Non-pigmented ciliary epithelial cell (primary cell): ENCODE measurements around the gene DDC.
"Not testable (repeated sequence)": the region's sequence is repeated elsewhere in the genome, so short reads cannot be mapped to it uniquely, and the experiment has no call there.

ENCODE experiments used
- DNase-seq: peaks from one replicate; pipeline ENCODE4 v3.0.0-alpha.2; 2010; ENCODE audit warnings: low read depth

Gene DDC

DNA sequence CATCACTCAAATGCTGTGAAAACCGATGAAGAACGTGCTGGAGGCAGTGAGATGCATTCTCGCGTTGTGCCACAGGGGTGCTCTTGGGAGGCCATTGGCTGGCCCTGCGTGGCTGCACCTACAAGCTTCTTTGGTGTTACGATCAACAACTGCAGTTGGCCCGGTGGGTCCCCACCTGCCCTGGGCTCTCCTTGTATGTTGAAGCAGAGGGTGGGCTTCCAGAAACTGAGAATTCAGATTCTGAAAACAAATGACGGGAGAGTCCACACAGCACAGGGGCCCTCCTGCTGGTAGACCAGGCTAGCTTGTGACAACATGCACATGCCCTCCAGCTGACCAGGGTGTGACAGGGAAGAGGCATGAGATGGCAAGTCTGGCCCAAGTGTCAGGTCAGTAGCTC is 23.7 kb upstream of the DDC start:
- DNase-seq, result no peak

DNA sequence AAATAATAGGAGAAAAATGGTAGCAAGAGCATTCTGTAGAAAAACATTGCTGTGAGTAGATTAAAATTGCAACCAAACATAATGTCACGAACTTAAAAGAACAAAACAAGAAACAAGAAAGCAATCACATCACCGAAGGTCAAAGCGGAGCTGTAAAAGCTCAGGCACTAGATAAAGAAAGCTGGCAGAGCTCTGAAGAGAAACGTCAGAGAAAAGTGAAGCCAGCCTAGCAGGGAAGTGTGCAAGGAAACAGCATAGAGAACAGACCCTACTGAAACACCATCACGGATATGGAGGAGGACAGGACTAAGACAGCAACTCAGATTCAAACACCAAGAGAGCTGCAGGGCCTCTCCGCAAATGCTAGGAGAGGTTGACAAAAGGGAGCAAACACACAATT is 22.5 kb upstream of the DDC start:
- no peak for DNase-seq

DNA sequence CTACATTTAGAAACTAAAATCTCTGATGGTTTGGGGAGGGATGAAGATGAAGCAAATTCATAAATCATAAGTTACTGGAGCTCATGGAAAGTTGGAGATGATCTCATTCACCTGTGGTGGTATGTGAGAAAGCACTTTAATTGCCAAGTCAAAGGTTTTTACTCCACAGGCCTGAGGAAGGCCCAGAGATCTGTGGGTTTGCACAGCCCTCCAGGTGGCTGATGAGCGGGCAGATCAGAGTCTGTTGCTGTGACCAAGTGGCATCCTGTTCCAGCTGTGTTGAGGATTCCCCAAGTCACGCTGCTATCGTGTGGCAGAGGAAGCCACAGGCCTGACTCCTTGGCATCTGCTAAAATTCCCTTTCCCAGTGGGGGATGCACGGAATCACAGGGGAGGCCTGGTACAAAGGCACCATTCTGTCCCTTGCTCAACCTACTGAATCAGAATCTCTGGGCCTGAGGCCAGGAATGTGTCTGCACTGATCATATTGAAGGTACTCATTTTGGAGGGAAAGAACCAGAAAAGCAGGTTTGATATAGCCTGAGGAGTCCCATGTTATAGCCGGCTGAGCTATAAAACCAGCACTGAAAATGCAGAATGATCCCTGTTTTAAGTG is 19.7 kb upstream of the DDC start:
- DNase-seq, result no peak

DNA sequence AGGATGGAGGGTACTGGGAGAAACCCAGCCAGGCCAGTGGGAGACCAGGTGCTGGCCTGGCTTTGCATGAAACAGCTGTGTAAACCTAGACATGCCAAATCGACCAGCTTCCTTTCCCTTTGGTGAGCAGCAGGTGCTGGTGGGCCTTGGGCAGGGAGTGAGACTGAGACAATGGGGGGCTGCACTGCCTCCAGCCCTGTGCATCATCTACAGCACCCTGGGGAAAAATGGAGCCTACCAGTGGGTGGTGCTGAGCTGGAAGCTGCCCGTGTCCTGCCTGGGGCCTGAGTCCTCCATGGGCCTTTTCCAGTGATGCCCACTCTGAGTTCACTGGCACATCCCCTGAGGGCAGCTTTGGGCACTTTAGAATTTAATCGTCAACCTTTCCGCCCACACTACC is 19.2 kb upstream of the DDC start:
- DNase-seq, result no peak

DNA sequence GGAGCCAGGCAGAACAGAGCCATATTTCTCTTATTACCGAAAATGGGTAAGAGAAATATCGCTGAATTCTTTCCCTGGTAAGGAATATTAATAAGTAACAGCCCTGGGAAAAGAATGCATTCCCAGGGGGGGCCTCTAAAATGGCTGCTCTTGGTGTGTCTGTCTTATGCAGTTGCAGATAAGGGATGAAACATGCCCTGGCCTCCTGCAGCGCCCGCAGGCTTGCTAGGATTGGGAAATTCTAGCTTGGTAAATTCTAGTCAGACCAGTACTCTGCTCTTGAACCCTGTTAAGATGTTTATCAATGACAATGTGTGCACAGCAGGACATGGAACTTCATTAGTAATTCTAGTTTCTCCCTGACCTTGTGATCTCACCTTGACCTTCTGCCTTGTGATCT is 18.1 kb upstream of the DDC start:
- not testable (repeated sequence) for DNase-seq

DNA sequence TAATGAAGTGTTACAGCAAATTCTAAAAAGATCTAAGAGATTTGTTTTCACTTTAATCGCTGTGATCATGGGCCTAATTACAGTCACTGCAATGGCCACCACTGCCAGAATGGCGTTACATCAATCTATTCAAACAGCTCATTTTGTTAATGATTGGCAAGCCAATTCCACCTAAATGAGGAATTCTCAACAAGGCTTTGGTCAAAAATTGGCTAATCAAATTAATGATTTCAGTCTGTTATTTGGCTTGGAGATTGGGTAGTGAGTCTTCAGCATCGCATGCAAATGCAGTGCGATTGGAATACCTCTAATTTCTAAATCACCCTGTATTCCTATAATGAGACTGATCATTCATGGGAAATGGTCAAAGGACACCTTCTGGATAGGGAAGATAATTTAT is 17.1 kb upstream of the DDC start:
- not testable (repeated sequence) for DNase-seq

DNA sequence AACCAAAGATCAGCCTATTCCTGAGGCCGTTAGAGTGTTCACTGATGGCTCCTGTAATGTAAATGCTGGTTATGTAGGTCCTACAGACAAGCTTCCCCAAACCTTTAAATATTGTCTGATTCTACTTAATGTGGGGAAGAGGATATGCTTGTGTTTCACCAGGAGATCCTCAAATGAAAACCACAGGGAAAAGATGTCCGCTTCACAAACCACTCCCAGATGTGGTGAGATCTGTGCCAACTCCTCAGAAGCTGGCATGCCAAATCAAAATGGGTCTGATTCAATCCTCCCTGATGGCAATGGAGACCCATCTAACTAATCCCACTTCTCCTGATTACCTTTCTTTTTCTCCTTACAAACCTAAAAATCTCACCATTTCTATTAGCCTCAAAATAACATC is 15.5 kb upstream of the DDC start:
- not testable (repeated sequence) for DNase-seq

DNA sequence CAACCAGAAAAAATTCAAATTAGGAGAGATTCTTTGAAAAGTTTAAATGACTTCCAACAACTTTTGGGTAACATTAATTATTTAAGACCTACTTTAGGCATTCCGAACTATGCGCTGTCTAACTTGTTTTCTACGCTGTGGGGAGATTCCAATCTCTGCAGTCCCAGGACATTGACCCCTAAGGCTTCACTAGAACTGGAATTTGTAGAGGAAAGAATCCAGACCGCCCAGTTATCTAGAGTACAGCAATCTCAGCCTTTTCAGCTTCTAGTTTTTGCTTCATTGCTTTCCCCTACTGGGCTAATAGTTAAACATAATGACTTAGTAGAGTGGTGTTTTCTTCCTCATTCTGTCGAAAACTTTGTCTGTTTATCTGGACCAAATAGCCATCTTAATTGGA is 14.9 kb upstream of the DDC start:
- no peak for DNase-seq

DNA sequence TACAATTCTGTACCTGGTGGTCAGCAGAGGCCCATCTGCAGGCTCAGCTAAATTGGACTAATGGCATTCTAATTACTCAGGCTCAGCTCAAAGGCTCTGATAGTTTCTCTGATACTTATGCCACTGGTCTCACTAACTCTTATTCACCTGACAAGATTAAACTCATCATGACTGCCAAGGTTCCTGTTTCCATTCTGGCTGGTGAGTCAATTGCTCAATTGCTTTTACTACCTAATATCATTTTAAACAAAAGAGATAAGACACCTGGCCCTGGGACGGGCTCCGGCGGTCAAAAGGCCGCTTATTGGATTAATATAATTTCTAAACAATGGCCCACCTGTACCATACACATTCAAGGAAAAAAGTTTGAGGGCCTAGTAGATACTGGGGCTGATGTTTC is 12.9 kb upstream of the DDC start:
- not testable (repeated sequence) for DNase-seq

DNA sequence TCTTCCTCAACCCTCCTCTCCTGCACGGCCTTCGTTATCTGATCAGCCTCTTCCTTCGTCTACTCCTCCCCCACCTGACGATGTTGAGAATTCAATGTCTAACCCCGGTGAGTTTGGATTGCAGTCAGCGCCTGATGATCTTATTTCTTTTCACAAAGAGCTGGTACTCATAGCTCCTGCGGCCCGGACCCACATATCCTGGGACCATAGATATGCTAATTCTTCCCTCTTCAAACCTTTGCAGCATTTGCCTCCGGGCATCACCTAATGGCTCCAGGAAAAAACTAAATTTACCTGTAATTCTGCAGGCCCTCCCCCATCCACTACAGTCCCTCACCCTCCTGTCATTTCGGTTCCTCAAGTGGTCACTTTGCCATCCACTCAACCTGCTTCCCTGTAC is 12.4 kb upstream of the DDC start:
- no peak for DNase-seq

DNA sequence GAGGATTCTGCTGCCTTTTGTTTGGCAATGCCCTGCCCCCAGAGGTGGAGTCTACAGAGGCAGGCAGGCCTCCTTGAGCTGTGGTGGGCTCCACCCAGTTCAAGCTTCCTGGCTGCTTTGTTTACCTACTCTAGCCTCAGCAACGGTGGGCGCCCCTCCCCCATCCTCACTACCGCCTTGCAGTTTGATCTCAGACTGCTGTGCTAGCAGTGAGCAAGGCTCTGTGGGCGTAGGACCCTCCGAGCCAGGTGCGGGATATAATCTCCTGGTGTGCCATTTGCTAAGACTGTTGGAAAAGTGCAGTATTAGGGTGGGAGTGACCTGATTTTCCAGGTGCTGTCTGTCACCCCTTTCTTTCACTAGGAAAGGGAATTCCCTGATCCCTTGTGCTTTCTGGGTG is 11.2 kb upstream of the DDC start:
- not testable (repeated sequence) for DNase-seq

DNA sequence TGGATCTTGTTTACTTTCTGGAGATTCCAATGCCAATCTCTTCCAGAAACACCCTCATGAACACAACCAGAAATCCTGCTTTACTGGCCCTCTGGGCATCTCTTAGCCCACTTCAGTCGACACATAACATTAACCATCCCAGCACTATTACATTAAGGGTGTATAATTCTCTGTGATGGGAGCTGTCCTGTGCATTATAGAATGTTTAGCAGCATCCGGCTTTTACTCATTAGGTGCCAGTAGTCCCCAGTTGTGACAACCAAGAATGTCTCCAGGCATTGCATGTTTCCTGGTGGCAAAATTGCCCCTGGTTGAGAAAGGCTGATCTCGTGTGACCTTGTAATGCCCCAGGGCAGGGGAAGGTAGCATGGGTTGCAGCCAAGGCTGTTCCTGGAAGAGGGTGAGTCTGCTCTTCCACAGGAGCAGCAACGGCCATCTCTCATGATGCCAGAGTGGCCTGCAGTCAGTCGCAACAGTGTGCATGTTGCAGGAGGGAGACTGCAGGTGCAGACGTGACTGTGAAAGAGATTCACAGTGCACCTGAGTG is 2.6 kb upstream of the DDC start:
- DNase-seq, result no peak

DNA sequence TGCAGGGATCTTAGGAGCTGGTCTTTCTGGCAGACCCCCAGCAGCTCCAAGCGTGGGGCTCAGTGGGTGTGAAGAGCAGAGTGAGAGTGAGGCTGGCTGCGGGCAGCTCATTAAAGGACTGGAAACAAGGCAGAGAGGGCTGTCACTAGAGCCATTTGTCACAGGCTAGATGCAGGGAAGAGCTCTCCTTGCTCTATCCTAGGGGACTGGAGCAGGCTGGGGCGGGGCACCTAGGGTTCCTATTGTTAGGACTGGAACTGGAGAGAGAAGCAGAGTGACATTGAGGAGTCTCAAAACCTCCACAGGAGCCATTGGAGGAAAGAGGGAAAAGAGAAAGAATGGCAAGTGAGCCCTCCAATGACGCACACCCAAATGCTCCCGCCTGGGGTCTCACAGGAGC is 772 bp upstream of the DDC start:
- DNase-seq, result no peak

DNA sequence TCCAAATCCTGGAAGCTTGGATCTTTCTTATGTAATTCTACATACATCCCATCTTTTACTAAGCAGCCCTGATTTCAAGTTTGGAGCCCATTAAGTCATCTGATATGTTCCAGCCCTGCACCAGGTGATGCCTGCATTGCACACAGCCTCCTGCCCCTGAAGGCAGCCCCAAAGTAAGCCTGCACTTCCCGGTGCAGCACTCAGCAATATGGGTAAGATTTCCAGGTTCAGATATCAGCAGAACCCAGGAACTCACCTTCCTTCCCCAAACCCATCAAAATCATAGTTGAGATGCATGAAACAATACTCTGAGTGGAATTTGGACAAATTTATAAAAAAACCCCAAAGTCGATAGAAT is 333 bp upstream of the DDC start:
- no peak for DNase-seq

DNA sequence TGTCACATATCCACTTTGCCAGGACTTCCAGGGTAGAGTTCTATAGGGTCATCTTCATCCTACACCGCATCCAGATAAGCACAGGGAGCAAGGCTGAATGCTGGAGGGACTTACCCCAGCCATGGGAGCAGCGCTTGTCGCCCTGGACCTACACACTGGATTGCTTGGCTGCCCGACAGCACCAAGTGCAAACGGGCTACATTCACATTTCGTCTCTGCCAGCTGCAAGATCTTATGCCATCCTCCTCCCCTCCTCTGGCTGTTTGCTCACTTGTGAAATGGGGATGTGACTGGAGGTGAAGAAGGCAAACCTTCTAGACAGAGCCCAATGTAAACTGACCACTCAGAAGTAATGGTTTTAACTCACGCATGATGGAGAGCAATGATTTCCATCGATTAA is 1.0 kb downstream of the DDC start:
- no peak for DNase-seq

DNA sequence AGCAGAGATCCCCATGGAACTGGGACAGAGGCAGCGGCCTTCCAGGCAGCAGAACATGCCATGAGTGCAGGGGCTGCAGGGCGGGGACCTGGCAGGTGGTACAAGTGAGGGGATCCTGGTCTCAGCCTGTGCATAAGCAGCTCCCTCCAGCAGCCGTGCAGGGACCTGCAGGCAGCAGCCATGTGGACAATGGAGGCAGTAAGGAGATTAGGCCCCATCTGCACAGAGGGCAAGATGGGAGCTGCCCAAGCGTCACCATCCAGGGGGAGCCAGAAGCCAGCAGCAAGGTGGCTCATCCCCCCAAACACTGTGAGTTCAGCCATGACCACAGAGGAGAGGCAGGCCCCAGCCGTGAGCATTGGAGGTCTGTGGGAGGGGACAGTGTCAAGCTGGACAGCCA is 3.1 kb downstream of the DDC start:
- no peak for DNase-seq

DNA sequence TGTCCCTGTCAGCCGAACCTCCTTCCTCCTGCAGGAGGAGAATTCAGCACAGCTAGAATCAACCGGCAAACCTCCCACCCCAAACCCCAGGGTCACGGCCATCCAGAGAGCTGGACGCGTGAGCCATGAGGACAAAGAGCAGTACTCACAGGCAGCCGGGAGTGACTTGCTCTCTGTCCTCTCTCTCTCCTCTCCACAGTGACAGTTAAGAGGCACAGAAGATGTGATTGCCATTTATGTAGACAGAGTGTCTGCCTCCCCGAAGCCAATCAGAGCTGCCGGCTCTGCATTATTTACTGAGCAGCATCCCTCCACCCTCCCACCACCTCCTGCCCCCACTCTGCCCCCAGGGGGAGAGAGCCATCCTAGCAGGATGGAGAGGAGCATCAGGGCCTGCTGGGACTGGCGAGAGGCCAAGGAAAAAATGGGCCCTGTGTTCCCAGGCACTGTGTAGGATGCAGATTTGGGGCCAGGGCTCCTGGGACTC is 4.3 kb downstream of the DDC start:
- DNase-seq, result no peak

DNA sequence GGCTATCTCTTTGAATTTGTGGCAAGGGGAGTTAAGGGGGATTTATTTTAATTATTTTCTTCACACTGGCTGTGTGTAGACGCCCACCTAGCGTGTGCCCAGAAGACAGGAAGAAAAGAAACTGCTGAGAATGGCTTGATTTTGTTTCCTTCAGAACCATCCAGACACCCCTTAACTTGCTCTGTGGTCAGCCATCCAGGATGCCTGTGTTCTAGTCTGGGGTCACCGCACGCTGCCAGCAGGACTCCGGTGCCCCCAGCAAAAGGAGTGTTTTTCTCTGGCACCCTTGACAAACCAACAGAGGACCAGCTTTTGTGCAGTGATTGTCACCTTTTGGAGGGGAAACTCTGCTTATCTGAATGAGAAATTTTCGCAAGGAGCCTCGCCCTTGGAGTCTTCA is 5.3 kb downstream of the DDC start:
- DNase-seq, result no peak

DNA sequence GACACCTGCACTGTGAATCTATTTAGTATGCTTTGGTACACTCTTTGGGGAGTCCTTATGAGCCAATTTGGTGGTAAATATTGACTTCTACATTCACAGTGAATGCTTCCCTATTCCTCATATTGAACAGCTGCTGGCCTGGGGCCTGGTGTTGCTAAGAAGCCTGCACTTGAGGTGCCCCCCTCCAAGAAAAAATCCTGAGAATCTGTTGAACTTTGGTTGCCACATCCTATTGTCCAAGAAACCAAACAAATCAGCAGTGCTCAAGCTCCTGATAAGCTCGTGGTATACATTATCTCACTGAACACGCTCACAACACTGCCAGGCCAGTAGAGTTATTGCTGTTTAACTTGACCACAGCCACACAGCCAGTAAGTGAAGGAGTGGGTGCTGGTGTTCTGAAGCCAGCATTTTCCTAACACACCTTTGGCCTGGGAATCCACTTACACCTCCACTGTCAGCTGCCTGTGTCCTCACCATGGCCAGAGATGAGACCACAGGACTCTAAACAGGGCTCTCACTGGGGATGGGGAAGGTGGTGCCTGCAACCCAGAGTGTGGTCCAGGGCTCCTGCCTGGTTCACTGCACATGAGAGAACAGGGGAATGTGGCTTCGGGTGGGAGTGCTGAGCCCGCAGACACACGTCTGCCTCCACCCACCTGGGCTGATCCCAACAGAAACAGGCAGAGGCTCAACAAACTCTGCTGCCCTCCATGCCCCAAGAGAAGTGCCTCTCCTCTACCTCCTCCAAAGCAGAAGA is 6.7 kb downstream of the DDC start:
- no peak for DNase-seq

DNA sequence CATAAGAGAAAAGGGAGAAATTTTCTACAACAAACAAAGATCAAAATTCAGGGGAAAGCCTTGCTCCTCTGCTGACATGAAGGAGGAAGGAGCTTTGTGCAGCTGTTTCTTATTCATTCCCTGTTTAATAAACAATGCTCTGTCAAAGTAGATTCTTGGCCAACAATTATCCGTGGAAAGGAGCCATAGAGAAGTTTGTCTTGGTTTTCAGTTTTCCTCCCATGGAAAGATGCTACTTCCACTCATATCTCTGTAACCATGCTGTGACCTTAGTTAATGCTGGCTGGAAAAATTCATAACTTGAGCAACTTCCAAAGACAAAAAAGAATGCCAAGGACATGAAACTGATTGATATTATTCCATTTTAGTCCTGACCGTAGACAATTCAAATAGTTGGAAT is 8.1 kb downstream of the DDC start:
- no peak for DNase-seq

DNA sequence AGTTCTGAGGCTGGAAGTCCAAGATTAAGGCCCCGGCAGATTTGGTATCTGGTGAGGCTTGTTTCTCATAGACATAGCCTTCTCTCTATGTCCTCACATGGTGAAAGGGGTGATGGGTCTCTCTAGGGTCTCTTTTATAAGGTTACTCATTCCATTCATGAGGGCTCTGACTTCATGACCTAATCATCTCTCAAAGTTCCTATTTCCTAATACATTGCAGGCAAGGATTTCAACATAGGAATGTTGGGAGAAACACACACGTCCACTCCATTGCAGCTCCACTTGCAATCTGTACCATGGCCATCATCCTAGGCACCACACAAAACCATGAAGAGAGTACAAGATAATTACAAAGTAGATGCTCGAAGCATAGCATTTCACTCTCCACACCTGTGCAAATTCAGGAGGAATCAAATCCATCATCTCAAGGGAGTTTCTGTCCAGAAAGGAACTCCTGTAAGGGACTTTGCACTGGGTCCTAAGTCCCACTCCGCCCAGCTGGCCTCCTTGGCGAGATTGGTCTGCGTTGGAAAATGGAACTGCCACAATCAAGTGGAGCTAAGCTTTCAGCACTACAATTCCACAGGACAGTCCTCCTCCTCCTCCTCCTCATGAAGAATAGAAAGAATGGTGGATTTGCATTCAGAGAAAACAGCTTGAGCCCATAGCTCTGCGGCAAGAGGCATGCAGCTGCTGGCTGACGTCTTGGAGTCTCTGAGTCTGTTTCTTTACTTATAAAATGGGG is 8.8 kb downstream of the DDC start:
- DNase-seq, result no peak

DNA sequence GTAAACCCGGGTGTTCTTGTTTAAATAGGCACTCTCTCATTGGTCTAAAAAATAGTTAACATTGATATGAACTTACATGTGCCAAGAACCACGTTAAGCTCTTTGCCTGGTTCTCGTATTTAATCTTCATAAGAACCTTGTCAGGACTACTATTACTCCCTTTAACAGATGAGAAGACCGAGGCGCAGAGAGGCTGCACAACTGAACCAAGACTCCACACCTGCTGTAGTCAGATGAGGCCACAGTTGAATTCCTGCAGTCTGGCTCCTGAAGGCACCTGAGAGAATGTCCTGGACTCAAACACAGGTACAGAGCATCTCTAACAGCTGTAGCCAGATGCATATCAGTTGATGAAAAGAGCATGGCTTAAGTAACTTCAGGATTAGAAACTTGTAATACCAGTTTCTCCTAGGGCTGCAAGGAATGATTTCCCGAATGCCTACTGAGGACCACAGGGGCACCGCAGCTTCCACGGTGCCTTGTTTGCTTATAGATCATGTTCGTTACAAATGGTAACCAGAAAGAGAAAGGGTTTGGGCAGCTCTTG is 9.5 kb downstream of the DDC start:
- no peak for DNase-seq
